GM21381 (cell line): ENCODE measurements around the gene DNM3.
A peak's percentile ranks its signal among the peaks of the same experiment; 100 is the strongest.

Experiments
- ATAC-seq: cut with Tn5 transposase; IDR thresholded peaks from one replicate; pipeline ENCODE4 v1.9.1; 2021; ENCODE audit warnings: mild to moderate bottlenecking, moderate library complexity; ENCODE audit not compliant: unreplicated experiment

DNM3 gene

DNA sequence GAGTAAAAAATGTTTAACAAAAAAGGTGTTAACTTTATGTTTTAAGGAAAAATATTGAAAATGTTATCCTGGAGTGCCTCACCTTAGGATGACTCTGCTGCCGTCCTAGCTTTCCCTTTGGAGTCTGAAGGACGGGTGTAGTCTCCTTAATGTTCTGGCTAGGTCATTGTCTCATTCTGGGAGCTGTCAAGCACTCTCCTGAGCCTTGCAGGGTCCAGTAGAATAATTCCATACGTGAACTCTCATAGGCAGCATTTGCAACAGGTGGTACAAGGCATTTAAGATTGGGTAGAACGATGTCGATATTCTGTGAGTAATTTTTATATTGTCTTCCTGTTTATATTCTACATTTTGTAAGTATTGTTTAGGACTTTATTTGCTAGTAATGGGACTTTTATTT, 295.6 kb downstream of the DNM3 start:
- no peak for ATAC-seq

DNA sequence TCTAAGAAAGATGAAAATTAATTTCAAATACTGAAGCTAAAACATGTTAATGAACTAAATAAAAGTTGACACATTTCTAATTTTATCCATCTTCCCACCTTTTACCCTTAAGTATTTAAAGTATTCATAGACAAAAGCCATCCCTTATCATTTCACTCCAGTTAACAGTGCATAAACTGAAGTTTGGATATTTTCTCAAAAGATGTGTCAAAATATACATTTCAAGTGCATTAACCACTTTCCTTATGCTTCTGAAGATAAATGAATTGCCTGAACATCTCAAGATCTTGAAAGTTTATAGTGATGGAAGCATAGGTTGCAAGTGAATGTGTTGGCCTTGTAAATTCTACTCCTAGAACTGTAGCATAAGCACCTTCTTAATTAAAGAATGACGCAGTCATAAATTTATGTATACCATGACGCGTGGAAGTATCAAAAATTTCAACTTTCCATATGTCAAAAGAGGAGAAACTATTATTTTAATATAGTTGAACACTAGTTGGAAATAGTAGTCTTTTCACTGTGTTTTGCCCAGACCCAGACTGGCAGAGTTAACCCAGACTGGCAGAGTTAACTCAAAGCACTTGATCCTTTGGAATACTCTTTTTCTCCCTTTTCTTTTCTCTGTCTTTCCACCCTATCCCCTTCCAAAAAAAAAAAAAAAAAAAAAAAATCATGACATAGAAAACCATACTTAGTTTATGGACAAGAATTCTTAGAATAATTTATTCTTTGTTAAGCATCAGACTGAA, 296.6 kb downstream of the DNM3 start:
- ATAC-seq = no peak

DNA sequence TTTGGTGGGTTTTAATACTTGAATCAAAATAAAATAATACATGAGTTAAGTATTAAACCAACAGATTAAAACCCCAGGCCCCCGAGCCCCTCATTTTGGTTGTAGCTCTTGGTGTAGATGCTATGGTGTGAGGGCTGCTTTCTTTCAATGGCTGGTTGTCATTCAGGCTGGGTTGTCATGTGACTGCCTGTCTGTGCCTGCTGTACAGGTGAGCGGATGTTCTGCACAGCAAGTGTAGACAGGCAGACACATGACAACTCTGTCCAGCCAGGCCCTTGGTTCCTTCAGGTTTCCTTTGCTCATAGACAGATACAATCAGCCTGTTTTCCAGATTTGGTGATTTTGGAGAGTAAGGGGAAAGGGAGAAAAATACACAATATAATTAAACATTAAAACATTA, 297.3 kb downstream of the DNM3 start:
- ATAC-seq = no peak

DNA sequence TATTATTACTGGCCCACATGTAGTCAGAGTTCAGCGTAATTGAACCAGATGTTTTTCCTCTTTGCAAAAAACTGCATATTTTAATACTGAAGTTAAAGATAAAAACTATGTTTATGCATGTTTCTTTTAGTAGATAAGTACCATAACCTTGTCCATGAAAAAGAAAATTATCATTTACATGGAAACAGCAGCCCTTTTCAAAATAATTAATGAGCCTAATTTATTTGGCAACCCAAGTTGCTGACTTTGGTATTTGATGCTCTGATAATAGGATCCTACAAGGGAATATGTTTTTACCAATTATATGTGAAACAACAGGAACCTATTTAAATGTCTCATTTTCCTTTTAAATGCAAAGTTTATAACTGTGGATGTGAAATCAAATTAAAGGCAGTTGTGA, 297.9 kb downstream of the DNM3 start:
- no peak for ATAC-seq

DNA sequence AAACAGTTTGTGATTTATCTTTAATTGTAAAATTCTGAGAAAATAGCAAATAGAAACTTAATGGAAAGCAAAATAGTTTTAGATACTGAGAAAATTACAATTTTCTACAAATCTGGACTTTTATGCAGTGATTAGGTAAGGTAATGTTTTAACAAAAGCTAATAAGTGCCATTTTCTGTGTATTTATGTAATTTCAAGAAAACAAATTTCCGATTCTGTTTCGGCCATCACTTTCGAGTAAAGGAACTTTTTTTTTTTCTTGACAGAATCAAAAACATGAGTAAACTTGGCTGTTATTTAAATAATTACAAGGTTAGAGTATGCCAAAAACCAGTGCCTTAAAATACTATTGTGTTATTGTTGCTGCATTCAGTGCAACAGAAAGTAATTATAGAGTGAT, 298.8 kb downstream of the DNM3 start:
- no peak for ATAC-seq

DNA sequence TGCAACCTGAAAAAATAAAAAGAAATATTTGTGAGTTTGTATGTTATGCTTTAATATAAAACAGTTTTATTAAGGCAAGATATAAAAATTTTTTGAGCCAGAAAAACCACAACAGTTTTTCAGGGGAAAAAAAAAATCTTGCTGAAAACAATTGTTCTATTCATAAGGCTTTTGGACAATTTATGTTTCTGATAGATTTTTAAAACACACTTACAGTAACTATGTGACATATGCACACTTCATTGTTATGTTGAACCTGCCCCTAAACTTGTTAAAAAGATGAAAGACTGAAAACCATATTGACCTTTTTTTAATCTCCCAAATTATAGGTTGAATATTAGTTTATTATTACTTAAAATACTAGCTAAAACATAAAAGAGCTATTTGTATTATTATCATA, 299.3 kb downstream of the DNM3 start:
- no peak for ATAC-seq

DNA sequence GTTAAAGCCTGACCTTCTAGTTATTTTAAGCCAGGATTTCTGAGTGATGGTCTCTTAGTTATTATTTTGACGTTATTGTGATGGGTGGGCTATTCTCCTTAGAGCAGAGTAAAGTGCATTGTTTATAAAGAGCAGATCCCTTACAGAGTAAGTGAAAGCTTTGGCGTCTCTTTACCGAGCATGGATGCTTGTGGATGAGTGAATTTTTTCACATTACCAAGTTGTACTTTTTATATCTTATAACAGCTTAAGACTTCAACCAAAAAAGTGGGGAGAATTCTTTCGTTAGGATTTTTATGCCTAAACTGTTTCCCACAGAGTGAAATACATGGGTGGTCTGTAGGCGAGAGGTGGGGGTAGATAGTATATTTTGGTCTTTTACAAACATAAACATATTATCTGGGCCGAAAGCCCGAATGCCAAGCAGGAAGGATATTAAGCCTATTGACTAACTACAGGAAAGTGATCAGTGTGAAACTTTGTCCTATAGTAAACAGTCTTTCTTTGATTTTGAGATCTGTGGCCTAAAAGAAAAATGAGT, 300.1 kb downstream of the DNM3 start:
- no peak for ATAC-seq

DNA sequence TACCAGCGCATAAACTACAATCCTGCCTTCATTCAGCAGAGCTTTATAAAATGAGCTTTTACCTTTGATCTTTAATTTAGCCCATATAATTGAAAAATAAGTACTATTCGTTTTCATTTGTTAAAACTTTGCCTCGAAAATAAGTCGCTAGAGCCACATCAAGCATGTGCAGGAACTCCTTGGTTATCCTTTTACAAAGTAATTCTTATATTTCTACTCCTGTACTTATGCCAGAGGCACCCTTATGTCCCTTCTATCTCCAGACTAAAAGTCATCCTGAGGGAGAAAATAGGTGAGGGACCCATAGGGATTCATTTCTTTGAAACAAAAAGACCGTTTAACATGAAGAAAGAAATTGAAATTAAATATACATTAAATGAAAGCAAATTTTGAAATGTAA, 301.0 kb downstream of the DNM3 start:
- no peak for ATAC-seq

DNA sequence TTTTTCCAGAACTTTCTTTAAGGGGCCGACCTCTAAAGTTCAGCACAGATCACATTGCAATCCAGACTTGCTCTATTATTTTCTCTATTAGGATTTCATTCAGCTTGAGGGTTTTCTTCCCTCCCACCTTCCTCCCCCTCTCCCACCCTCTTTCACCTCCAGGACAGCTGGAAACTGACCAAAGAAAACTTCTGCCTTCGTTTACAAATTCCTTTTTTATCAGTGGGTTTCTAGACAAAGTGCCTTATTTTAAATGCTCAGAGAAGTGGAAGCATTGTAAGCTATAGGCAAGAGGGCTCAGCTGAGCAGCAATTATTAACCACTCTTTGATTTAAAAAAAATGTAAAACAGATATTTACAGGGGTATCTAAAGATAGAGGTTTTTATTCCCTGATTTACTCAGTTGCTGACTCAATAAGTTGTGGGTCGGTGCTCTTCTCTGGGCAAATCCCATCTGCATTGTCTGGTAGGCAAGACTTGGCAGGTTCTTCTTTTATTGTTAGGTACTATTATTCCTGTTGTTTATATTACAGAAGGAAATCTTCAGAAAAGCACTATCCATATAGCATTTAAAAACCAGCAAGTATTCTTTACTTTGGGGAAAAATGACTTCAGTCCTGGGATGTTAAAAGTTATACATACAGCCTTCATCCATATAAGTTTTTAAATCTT, 302.2 kb downstream of the DNM3 start:
- ATAC-seq = no peak

DNA sequence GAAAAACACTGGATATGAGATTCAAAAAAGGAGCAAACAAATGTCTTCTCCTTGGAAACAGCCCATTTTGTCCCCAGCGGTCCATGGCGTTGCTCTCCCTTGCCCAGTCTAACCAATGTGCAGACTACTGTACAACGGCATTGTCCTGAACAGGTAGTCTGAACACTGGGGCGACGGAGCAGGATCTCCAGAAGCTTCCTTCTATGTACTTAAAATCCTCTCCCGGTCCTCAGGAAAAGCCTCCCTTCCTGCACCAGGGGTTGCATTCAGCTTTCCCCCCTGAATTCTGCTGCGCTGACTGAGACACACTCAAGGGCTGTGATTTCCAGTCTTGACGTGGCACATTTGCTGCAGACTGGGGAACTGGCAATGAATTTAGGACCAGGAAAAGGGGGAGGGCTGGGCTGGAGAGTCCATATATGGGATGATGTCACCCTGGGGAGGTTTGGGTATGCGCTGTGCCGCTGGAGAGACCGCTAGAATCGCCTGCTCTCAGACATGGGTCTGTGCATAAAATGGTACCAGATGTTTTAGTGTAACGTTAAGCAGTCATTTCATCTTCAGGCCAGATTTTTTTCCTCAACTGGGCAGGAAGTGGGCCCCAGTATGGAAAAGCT, 303.3 kb downstream of the DNM3 start:
- ATAC-seq = no peak

DNA sequence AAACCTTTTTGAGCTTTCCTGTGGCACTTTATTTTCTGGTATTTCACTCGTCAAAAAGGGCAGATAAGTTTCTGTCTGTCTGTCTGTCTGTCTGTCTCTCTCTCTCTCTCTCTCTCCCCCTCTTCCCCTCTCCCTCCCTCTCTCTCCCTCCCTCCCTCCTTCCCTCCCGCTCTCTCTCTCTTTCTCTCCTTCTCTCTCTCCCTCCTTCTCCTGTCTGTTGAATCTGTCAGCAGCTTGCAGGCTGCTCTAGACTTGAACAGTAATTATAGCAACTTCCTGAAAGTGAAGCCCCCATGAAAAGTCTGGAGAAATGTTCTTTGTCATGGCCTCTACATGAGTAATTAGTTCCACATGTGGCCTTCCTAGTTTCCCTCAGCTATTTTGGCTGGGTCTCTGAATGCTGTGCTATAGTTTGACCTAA, 303.9 kb downstream of the DNM3 start:
- no peak for ATAC-seq

DNA sequence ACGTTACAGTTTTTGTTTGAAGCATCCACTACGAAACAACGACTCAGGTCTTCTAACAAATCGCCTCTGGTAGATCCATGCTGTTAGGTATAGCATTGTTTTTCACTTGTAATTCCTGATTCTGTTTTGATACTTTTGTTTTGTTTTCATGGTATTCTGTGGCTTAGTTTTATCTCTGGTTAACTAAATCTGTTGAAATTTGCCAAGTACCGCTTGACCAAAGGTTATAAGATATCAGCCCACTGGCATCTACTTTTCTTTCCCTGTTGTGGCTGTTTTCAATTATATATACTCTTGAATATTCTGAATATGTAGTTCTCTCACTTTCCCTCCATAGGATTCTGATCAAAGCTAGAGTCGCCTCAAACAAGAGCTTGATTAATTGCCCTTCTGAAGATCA, 304.4 kb downstream of the DNM3 start:
- ATAC-seq = no peak

DNA sequence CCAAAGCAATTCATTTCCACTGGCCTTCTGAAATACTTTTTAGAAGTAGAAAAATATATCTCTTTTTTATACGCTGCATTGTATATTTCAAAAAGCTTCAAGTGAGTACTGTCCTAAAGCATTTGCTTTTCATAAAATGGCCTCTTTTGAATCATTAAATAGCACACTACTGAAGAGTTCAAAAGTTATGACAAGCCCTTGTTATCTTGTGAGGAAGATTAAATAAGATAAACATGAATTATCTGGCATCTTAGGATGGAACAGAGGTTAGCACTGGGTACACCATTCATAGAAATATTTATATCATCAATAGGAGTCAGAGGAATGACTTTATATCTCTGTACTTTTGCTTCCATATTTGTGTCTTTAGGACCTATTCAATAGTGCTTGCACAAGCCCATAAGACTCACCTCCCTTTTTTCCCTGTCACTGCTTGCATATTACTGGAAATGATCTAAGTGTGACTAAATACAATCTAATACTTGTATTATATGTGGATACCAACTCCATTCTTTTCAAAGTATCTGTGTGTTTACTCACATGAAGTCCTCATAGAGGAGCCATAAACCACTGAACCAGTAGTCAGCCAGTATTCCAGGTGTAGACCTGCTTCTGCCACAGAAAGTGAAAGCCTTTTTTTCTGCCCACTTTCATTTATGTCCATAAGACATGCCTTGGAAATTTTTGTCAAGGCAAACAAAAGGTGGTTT, 305.0 kb downstream of the DNM3 start:
- no peak for ATAC-seq

DNA sequence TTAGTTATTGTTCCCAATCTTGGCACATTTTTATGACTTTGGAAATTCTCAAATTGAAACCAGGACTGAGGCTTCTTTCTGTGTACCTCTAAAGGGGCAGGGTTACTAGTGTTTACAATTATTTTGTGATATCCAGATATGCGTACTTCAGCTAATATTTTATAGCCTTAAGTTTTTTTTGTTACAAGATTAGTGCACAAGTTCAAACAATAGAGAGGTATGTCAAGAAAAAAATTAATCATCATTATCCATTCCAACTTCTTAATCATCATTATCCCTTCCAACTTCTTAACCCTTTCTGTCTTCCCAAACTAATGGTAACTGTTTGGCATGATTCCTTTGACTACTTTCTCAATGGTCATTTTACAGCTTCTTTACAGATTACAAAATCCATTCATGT, 306.2 kb downstream of the DNM3 start:
- ATAC-seq = no peak

DNA sequence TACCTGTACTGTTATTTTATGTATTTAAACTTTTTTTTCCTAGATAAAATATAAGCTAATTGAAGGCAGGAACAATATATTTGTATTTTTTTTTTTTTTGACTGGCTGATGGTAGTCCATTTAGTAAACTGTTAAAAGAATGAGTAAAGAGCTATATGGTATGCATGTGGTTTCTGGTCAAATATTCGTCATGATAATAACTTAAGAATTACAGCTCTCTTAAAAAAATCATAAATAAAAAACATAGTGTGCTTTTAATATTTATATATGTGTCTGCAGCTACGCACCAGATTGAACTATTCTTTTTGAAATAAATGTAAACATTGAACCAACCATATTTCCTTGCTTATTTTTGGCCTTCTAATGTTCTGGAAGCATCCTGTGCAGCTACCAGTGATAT, 306.9 kb downstream of the DNM3 start:
- no peak for ATAC-seq

DNA sequence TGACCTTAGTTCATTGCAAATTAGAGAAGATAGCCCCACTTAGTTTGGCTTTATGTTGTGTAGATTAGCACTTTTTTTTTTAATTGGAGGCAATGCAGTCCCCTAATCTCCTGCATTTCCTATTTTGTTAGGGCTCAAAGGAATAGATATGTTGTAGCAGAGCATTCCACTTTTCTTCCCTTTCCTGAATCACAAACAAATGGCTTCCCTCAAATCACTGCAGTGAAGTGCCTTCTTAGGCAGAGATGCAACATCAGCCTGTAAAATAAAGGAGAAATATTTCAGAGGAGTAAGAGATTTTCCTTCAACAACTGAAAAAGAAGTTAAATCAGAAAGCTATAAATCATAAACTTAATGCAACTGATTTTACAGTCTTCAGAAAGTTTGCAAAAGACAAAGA, 307.4 kb downstream of the DNM3 start:
- ATAC-seq = no peak

DNA sequence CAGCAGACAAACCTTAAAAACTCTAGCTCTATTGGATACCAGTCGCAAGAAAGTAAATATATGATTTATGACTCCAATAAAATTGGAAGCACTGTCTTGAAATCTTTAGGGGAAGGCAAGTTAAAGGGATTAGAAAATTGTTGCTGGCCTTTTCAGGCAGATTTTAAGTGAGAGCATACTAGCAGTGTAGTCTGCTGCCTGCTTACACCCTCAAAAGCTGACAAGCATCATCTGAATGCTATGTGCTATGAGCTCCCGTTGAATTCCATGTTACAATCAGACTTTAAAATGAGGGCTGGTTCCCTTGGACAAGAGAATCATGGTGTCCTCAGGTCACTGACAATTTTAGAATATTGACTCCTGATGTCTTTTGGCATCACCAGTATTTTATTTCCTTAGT, 308.0 kb downstream of the DNM3 start:
- ATAC-seq = no peak

DNA sequence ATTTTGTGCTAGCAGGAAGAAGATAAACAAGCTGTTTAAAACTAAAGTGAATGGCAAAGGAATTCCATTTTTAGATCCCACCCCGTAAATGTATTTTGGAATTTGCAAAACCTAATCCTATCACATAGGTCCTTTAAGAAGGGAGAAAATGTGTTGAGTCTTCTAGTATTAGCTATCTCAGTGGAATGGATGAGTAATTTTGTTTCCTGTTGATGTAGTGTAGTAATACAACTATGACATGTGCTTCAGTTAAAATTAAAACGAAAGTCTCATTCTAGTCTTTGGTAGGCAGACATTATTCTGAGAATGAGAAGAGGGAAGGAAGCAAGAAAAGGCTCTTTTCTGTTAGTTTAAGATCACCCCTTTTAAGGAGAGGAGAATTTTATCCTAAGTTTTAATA, 313.3 kb downstream of the DNM3 start:
- ATAC-seq = peak; percentile 93

DNA sequence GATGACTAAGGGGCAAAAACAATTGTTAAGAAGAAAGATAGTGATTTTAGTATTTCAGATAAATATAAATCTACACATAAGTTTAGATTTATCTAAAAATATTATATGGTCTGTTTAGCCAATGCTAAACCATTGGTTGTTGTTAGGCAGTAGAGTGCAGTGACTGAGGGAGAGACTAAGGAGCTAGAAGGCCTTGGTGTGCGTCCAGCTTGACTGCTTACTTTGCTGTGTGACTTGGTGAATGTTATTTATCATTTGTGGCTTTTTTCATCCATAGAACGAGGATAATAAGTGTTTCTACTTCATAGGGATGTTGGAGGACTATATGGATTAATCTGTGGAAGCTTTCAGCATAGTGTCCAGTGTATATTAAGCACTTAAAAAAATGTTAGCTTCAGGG, 314.5 kb downstream of the DNM3 start:
- ATAC-seq = no peak

DNA sequence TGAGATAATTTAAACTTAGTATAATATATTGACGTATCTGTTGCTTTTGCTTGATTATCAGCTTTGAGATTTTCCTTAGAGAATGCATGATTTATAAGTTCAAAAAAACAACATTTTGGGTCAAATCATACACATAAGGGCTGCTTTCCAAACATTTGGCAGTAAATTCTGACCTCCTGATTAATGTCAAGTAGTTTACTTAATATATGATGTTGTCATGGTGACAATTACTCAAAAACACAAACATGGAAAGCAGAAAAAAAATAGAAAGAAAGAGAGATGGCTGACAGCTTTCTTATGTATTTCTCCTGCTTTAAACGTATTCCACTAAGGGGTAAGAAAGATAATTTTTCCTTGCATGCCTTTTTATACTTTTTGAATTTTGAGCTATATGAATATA, 320.9 kb downstream of the DNM3 start:
- no peak for ATAC-seq

DNA sequence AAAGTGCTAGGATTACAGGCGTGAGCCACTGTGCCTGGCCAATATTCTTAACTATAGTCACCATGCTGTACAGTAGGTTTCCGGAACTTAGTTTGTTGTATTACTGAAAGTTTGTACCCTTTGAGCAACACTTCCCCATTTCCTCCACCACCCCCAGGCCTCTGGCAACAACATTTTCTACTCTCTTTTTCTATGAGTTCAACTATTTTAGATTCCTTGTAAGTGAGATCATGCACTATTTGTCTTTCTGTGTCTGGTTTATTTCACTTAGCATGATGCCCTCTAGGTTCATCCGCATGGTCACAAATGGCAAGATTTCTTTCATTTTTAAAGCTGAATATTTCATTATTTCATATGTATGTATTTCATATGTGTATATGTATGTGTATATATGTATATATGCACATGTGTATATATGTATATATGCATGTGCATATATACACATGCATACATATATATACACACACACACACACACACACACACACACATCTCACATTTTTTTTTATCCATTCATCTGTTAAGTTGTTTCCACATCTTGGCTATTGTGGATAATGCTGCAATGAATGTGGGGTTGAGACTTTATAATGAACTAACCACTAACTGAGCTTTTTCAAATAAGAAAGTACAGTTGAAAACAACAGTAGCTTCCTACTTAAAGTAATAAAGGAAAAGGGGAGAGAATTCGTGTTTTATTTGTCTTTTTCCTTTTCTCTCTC, 322.4 kb downstream of the DNM3 start:
- ATAC-seq = no peak
